Osteocyte (in vitro differentiated cells): ENCODE results near the gene RMDN2. TPM values are rescaled to one million over a fixed set of nuclear protein-coding genes. Genes with fewer than 3 reads are reported as not detected.
"Not testable (repeated sequence)": the region's sequence is repeated elsewhere in the genome, so short reads cannot be mapped to it uniquely, and the experiment has no call there.

Source experiments
- DNase-seq: peaks from one replicate; pipeline ENCODE4 v3.0.0; 2021; ENCODE audit warnings: mixed read lengths; ENCODE audit not compliant: unreplicated experiment; ENCODE audit errors: extremely low spot score
- H3K27ac Mint-ChIP-seq: one replicate; pipeline ENCODE4 v1.8.0; 2021; ENCODE audit warnings: mild to moderate bottlenecking, mixed read lengths; ENCODE audit not compliant: unreplicated experiment
- H3K27me3 Mint-ChIP-seq: one replicate; pipeline ENCODE4 v1.8.0; 2021; ENCODE audit warnings: mixed read lengths; ENCODE audit not compliant: unreplicated experiment
- H3K36me3 Mint-ChIP-seq: one replicate; pipeline ENCODE4 v1.8.0; 2021; ENCODE audit warnings: mixed read lengths; ENCODE audit not compliant: unreplicated experiment
- H3K4me1 Mint-ChIP-seq: one replicate; pipeline ENCODE4 v1.8.0; 2021; ENCODE audit warnings: mixed read lengths; ENCODE audit not compliant: unreplicated experiment
- H3K4me3 Mint-ChIP-seq: one replicate; pipeline ENCODE4 v1.8.0; 2021; ENCODE audit warnings: mild to moderate bottlenecking, moderate library complexity, mixed read lengths; ENCODE audit not compliant: unreplicated experiment
- H3K9me3 Mint-ChIP-seq: one replicate; pipeline ENCODE4 v1.8.0; 2021; ENCODE audit warnings: mixed read lengths; ENCODE audit not compliant: unreplicated experiment
- total RNA-seq: library from RNA; stranded (reverse); gene quantifications from 2 replicates; pipeline ENCODE4 v1.2.1, GENCODE V29; 2021
- TF ChIP-seq, protein P1 (sequence below): fragments of 200-600 bp; sonication (generic); IDR thresholded peaks from 2 replicates; pipeline ENCODE4 v1.5.0; 2021; ENCODE audit warnings: antibody characterized with exemption, mild to moderate bottlenecking, moderate library complexity

The RMDN2 gene
- total RNA-seq, 1 donor from 2014 or later = 8.4 TPM

DNA sequence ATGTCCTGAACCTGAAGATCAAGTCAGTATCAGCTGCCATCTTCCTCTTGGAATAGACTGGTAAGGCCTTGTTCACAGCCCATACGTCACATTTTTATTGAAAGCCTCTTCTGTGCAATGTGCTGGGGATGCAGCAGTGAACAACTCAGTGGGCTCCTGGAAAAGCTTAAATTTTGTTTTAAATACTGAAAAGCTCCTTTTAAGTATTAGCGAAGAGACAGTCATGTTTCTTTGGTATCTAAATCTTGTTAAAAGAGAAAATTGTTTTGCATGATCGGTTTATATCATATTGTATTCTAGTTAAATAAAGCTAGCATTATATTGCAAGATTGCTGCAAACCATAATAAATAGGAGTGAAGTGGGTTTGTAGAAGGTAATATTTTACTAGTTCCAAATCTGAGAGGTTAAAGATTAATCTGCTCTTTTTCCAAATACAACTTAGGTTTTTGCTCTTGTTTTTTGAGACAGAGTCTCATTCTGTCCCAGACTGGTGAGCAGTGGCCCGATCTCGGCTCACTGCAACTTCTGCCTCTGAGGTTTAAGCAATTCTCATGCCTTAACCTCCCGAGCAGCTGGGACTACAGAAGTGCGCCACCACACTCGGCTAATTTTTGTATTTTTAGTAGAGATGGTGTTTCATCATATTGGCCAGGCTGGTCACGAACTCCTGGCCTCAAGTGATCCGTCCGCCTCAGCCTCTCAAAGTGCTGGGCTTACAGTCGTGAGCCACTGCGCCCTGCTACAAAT lies 1.6 kb upstream of the RMDN2 start:
- TF ChIP-seq, protein P1, sequence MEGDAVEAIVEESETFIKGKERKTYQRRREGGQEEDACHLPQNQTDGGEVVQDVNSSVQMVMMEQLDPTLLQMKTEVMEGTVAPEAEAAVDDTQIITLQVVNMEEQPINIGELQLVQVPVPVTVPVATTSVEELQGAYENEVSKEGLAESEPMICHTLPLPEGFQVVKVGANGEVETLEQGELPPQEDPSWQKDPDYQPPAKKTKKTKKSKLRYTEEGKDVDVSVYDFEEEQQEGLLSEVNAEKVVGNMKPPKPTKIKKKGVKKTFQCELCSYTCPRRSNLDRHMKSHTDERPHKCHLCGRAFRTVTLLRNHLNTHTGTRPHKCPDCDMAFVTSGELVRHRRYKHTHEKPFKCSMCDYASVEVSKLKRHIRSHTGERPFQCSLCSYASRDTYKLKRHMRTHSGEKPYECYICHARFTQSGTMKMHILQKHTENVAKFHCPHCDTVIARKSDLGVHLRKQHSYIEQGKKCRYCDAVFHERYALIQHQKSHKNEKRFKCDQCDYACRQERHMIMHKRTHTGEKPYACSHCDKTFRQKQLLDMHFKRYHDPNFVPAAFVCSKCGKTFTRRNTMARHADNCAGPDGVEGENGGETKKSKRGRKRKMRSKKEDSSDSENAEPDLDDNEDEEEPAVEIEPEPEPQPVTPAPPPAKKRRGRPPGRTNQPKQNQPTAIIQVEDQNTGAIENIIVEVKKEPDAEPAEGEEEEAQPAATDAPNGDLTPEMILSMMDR = no peak
- no peaks in the 10 kb centered on the region for H3K9me3 Mint-ChIP-seq
- no peaks in the 10 kb centered on the region for H3K36me3 Mint-ChIP-seq
- DNase-seq = no peak
- H3K27me3 Mint-ChIP-seq = no peaks in the 10 kb centered on the region
- no peak overlapping the region for H3K27ac Mint-ChIP-seq
- peaks cover 32% of the 10 kb centered on the region for H3K4me1 Mint-ChIP-seq
- peak overlapping the region; percentile 88 for H3K4me3 Mint-ChIP-seq

DNA sequence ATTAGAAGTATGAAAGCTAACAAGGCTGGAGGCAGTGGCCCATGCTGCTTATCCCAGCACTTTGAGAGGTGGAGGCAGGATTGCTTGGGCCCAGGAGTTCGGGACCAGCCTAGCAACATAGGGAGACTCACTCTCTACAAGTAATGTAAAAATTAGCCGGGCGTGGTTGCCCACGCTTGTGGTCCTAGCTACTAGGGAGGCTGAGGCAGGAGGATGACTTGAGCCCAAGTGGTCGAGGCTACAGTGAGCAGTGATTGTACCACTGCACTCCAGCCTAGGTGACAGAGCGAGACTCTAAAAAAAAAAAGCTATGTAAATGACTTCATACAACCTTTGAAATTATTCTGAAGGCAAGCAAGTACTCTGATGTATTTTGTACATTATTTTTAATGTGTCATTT lies 1.5 kb downstream of the RMDN2 start:
- Mint-ChIP-seq H3K36me3 (peaks cover 5% of the 10 kb centered on the region), H3K27me3 (no peaks in the 10 kb centered on the region), H3K27ac (no peak overlapping the region), H3K4me1 (peaks cover 12% of the 10 kb centered on the region), H3K4me3 (no peak overlapping the region), H3K9me3 (no peaks in the 10 kb centered on the region)
- DNase-seq = no peak
- TF ChIP-seq, protein P1 = no peak

DNA sequence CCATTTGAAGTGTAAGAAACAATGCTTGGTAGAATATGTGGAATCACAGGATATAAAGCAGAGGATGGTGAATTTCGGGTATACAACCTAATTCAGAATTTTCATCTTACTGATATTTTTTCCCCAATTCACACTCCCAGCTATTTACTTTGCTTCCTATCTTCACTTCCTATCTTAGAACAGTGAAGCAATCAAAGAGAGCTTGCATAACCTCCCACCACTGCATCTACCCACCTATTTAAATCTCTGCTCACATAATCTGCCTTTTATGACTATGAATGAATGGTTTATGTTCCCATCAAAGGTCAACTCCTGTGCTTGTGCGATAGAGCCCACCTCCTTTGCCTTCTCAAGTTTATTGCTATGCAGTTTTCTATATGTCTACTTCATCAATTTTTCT lies 3.3 kb downstream of the RMDN2 start:
- Mint-ChIP-seq H3K36me3 (peaks cover 5% of the 10 kb centered on the region), H3K9me3 (no peaks in the 10 kb centered on the region), H3K27me3 (no peaks in the 10 kb centered on the region), H3K27ac (no peak overlapping the region), H3K4me1 (peaks cover 8% of the 10 kb centered on the region), H3K4me3 (no peak overlapping the region)
- no peak for DNase-seq
- TF ChIP-seq, protein P1 = no peak

DNA sequence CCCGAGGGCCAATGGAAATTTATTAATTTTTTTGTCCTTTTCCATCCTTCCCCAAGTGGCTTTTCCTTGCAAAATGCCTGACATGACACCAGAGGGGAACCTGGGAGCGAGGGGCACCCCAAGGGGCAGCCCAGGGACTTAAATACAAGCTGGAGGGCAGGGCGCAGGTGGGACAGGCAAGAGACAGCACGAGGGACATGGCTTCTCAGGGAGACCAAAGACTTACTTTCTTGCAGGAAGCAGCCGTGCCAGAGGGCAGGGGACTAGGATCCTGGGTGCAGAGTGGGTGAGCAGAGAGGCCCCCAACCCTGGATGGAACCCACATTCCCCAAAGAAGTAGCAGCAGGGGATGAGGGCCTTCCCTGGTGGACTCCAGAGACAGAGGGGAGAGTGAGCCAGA lies 5.3 kb downstream of the RMDN2 start:
- DNase-seq, H3K4me1 Mint-ChIP-seq, H3K4me3 Mint-ChIP-seq, H3K27me3 Mint-ChIP-seq, H3K27ac Mint-ChIP-seq, H3K9me3 Mint-ChIP-seq, H3K36me3 Mint-ChIP-seq: not testable (repeated sequence)

DNA sequence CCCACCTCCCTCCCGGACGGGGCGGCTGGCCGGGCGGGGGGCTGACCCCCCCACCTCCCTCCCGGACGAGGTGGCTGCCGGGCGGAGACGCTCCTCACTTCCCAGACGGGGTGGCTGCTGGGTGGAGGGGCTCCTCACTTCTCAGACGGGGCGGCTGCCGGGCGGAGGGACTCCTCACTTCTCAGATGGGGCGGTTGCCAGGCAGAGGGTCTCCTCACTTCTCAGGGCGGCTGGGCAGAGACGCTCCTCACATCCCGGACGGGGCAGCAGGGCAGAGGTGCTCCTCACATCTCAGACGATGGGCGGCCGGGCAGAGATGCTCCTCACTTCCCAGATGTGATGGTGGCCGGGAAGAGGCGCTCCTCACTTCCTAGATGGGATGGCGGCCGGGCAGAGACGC lies 7.8 kb downstream of the RMDN2 start:
- H3K4me1 Mint-ChIP-seq = peaks cover 12% of the 10 kb centered on the region
- H3K9me3 Mint-ChIP-seq, DNase-seq, H3K27ac Mint-ChIP-seq, H3K27me3 Mint-ChIP-seq, H3K36me3 Mint-ChIP-seq, H3K4me3 Mint-ChIP-seq: not testable (repeated sequence)

DNA sequence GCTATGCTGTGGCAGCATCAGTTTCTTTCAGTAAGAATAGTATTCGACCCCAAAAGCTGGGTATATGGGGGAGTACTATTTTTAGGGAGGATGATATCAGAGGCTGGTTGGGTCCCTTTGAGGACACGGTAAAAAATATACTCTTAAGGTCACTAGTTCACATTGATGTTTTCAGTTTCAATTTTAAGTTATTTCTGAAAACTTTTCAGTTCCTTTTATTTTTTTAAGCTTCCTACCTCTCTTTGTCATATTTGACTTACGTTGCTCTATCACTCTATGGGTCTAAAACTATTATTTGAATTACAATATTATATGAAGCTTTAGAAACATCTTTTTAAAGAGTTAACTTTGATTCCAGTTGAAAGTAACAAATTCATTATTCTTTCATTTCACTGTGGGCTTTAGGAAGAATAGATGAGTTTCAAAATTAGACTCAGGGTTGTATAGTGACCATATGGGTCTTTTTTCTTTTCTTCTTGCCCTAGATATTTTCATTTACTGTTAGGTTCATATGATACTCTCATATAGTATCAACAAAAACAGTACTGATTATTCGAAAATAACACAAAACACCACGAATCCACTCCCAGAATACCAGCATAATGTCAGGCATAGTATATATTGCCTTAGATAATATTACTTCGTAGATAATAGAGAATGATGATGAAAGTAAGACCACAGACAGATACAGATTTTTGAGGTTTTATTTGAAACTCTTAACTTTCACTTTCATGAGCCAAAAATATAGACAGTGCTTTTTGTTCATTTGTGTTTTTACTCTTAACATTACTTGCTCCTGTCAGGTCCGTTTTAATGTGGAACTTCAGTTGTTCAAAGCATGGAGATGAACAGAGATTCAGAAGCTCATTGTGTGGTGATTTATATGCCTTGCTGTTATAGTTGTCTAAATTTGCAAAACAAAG lies 9.8 kb downstream of the RMDN2 start:
- peak overlapping the region; percentile 17 for H3K27ac Mint-ChIP-seq
- H3K27me3 Mint-ChIP-seq = no peaks in the 10 kb centered on the region
- peaks cover 10% of the 10 kb centered on the region for H3K9me3 Mint-ChIP-seq
- H3K36me3 Mint-ChIP-seq = peaks cover 15% of the 10 kb centered on the region
- peaks cover 21% of the 10 kb centered on the region for H3K4me1 Mint-ChIP-seq
- no peak for DNase-seq
- TF ChIP-seq, protein P1 = no peak
- H3K4me3 Mint-ChIP-seq = no peak overlapping the region

DNA sequence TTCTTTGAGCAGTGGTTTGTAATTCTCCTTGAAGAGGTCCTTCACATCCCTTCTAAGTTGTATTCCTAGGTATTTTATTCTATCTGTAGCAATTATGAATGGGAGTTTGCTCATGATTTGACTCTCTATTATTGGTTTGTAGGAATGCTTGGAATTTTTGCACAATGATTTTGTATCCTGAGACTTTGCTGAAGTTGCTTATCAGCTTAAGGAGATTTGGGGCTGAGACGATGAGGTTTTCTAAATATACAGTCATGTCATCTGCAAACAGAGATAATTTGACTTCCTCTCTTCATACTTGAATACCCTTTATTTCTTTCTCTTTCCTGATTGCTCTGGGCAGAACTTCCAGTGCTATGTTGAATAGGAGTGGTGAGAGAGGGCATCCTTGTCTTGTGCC lies 12.5 kb downstream of the RMDN2 start:
- not testable (repeated sequence) for DNase-seq, H3K27me3 Mint-ChIP-seq, H3K27ac Mint-ChIP-seq, H3K9me3 Mint-ChIP-seq, H3K4me3 Mint-ChIP-seq
- Mint-ChIP-seq H3K36me3 (peaks cover 16% of the 10 kb centered on the region), H3K4me1 (peaks cover 28% of the 10 kb centered on the region)

DNA sequence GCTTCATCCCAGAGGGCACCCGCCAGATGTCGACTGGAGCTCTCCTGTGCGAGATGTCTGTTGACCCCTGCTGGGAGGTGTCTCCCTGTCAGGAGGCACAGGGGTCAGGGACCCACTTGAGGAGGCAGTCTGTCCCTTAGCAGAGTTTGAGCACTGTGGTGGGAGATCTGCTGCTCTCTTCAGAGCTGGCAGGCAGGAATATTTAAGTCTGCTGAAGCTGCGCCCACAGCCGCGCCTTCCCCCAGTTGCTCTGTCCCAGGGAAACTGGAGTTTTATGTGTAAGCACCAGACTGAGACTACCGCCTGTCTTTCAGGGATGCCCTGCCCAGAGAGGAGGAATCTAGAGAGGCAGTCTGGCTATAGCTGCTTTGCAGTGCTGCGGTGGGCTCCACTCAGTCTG lies 16.2 kb downstream of the RMDN2 start:
- Mint-ChIP-seq H3K36me3 (peaks cover 16% of the 10 kb centered on the region), H3K4me1 (peaks cover 21% of the 10 kb centered on the region)
- DNase-seq, H3K27me3 Mint-ChIP-seq, H3K4me3 Mint-ChIP-seq, H3K27ac Mint-ChIP-seq, H3K9me3 Mint-ChIP-seq: not testable (repeated sequence)
